Measurements from ENCODE around the gene ACTL8.

Gene ACTL8

GRCh38 chr1:17765444-17766411 lies 10.6 kb downstream of the ACTL8 start:
- TF ChIP-seq SIN3A (IDR thresholded peaks at IDR 0.05; ENCODE audit: borderline replicate concordance, insufficient read depth, low read length) (no peak), FOXP2 (optimal IDR thresholded peaks at IDR 0.05; ENCODE audit: borderline replicate concordance, extremely low read depth, extremely low read length, insufficient read depth) (no peak), TAF1 (IDR thresholded peaks at IDR 0.05; ENCODE audit: borderline replicate concordance, insufficient read depth, low read length) (no peak), POLR2AphosphoS5 (IDR thresholded peaks at IDR 0.05; ENCODE audit: low read depth, low read length) (no peak)
- TF ChIP-seq, protein P1, sequence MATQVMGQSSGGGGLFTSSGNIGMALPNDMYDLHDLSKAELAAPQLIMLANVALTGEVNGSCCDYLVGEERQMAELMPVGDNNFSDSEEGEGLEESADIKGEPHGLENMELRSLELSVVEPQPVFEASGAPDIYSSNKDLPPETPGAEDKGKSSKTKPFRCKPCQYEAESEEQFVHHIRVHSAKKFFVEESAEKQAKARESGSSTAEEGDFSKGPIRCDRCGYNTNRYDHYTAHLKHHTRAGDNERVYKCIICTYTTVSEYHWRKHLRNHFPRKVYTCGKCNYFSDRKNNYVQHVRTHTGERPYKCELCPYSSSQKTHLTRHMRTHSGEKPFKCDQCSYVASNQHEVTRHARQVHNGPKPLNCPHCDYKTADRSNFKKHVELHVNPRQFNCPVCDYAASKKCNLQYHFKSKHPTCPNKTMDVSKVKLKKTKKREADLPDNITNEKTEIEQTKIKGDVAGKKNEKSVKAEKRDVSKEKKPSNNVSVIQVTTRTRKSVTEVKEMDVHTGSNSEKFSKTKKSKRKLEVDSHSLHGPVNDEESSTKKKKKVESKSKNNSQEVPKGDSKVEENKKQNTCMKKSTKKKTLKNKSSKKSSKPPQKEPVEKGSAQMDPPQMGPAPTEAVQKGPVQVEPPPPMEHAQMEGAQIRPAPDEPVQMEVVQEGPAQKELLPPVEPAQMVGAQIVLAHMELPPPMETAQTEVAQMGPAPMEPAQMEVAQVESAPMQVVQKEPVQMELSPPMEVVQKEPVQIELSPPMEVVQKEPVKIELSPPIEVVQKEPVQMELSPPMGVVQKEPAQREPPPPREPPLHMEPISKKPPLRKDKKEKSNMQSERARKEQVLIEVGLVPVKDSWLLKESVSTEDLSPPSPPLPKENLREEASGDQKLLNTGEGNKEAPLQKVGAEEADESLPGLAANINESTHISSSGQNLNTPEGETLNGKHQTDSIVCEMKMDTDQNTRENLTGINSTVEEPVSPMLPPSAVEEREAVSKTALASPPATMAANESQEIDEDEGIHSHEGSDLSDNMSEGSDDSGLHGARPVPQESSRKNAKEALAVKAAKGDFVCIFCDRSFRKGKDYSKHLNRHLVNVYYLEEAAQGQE (IDR thresholded peaks at IDR 0.05; ENCODE audit: insufficient read depth in 1 of 2, low read depth in 2 of 2, low read length in 2 of 2), result no peak

- TF ChIP-seq TAF1 (IDR thresholded peaks at IDR 0.05; ENCODE audit: borderline replicate concordance, insufficient read depth, low read length) (no peak), POLR2AphosphoS5 (IDR thresholded peaks at IDR 0.05; ENCODE audit: low read depth, low read length) (no peak), FOXP2 (optimal IDR thresholded peaks at IDR 0.05; ENCODE audit: borderline replicate concordance, extremely low read depth, extremely low read length, insufficient read depth) (no peak), SIN3A (IDR thresholded peaks at IDR 0.05; ENCODE audit: borderline replicate concordance, insufficient read depth, low read length) (no peak)
- TF ChIP-seq, protein P1 (IDR thresholded peaks at IDR 0.05; ENCODE audit: insufficient read depth in 1 of 2, low read depth in 2 of 2, low read length in 2 of 2), result no peak
These were observed 13.6 kb downstream of the ACTL8 start for GRCh38 chr1:17768651-17769241.

DNA sequence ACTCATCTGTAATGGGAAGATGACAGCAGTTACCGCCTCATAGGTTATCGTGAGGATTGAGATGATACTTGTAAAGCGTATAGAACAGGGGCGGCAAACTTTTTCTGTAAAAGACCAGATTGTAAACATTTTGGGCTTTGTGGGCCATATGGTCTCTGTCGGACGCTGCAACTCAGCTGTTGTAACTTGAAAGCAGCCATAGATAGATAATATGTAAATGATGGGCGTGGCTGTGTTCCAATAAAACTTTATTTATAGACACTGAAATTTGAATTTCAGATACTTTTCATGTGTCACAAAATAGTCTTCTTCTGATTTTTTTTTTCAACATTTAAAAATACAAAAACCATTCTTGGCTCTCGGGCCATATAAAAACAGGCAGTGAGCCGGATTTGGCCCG lies 15.8 kb downstream of the ACTL8 start:
- no peak for TF ChIP-seq POLR2AphosphoS5 (IDR thresholded peaks at IDR 0.05; ENCODE audit: low read depth, low read length)
- TF ChIP-seq TAF1 (IDR thresholded peaks at IDR 0.05; ENCODE audit: borderline replicate concordance, insufficient read depth, low read length), result no peak
- TF ChIP-seq SIN3A (IDR thresholded peaks at IDR 0.05; ENCODE audit: borderline replicate concordance, insufficient read depth, low read length), result no peak
- TF ChIP-seq, protein P1 (IDR thresholded peaks at IDR 0.05; ENCODE audit: insufficient read depth in 1 of 2, low read depth in 2 of 2, low read length in 2 of 2), result no peak
- TF ChIP-seq FOXP2 (optimal IDR thresholded peaks at IDR 0.05; ENCODE audit: borderline replicate concordance, extremely low read depth, extremely low read length, insufficient read depth), result no peak

DNA sequence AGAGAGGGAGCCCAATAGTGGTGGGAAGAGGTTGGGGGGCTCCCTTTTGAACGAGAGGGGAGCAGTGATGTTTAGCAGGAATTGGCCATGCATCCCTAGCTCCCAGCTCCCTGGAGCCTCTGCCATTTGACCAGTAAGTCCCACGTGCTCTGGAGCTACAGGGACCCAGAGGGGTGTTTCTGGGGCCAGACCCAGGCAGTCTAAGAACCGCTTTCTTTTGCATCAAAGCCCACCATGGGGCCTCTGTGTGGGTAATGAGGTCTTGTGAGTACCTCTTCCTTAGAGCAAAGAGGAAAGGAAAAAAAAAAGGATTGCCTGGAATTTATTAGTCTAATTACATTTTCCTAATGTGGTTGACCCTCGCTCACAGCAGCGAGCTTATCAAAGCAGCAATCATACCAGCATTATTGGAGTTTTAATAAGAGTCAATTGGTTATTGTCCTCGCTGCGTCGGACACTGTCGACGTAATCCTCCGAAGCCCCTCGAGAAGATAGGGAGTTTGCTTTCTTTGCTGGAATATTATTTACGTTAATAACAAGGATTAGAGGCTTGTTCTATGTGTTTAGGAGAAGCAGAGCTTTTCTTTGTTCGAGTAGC lies 17.6 kb downstream of the ACTL8 start:
- TF ChIP-seq, protein P1 (IDR thresholded peaks at IDR 0.05; ENCODE audit: insufficient read depth in 1 of 2, low read depth in 2 of 2, low read length in 2 of 2), result no peak
- TF ChIP-seq SIN3A (IDR thresholded peaks at IDR 0.05; ENCODE audit: borderline replicate concordance, insufficient read depth, low read length) (no peak), TAF1 (IDR thresholded peaks at IDR 0.05; ENCODE audit: borderline replicate concordance, insufficient read depth, low read length) (no peak), FOXP2 (optimal IDR thresholded peaks at IDR 0.05; ENCODE audit: borderline replicate concordance, extremely low read depth, extremely low read length, insufficient read depth) (no peak), POLR2AphosphoS5 (IDR thresholded peaks at IDR 0.05; ENCODE audit: low read depth, low read length) (no peak)

Data from PFSK-1 (cell line).